Smooth muscle cell (in vitro differentiated cells): ENCODE data around the gene JARID2. TPM values are rescaled to one million over a fixed set of nuclear protein-coding genes. Genes with fewer than 3 reads are reported as not detected.

Source experiments
- DNase-seq: peaks from one replicate; lab custom pipeline; 2025; ENCODE audit not compliant: unreplicated experiment; lab: John Stamatoyannopoulos, UW
- H2AFZ ChIP-seq: fragments of 200-600 bp; sonication (generic); 2 replicates; pipeline ENCODE4 v1.6.0; 2016; ENCODE audit warnings: antibody characterized with exemption, low read depth, mild to moderate bottlenecking
- H3F3A ChIP-seq: fragments of 200-600 bp; sonication (generic); 2 replicates; pipeline ENCODE4 v1.6.0; 2017; ENCODE audit warnings: antibody characterized with exemption, low read depth
- H3K27ac ChIP-seq: fragments of 200-600 bp; sonication (generic); 2 replicates; pipeline ENCODE4 v1.5.1; 2016; ENCODE audit warnings: low read depth, mild to moderate bottlenecking
- H3K27me3 ChIP-seq: fragments of 200-600 bp; sonication (generic); 2 replicates; pipeline ENCODE4 v1.6.1; 2016; ENCODE audit warnings: low read depth, mild to moderate bottlenecking
- H3K36me3 ChIP-seq: fragments of 200-600 bp; sonication (generic); 2 replicates; pipeline ENCODE4 v1.5.1; 2016; ENCODE audit warnings: low read depth
- H3K4me1 ChIP-seq: fragments of 200-600 bp; sonication (generic); 2 replicates; pipeline ENCODE4 v1.5.1; 2016; ENCODE audit warnings: low read depth
- H3K4me2 ChIP-seq: fragments of 200-600 bp; sonication (generic); 2 replicates; pipeline ENCODE4 v1.6.0; 2016; ENCODE audit warnings: mild to moderate bottlenecking
- H3K4me3 ChIP-seq: fragments of 200-600 bp; sonication (generic); 2 replicates; pipeline ENCODE4 v1.5.1; 2016; ENCODE audit warnings: mild to moderate bottlenecking
- H3K79me2 ChIP-seq: fragments of 200-600 bp; sonication (generic); 2 replicates; pipeline ENCODE4 v1.6.0; 2016; ENCODE audit warnings: low read depth, mild to moderate bottlenecking
- H3K9ac ChIP-seq: fragments of 200-600 bp; sonication (generic); 2 replicates; pipeline ENCODE4 v1.6.0; 2016; ENCODE audit warnings: low read depth
- H3K9me3 ChIP-seq: fragments of 200-600 bp; sonication (generic); replicated peaks from 2 replicates; pipeline ENCODE4 v1.5.1; 2016; ENCODE audit warnings: low read depth
- H4K20me1 ChIP-seq: fragments of 200-600 bp; sonication (generic); 2 replicates; pipeline ENCODE4 v1.6.0; 2016; ENCODE audit warnings: low read depth
- WGBS: methylation state at CpG from one replicate; pipeline ENCODE4 v1.1.7; 2016; ENCODE audit warnings: low lambda C conversion rate; 5-methylcytosine and 5-hydroxymethylcytosine counted together
- polyA plus RNA-seq: library from polyadenylated mRNA; unstranded; fragments of >200 nt; fragmentation: Nextera tagmentation; extraction: Ambion mirVana; gene quantifications from 2 replicates; pipeline ENCODE4 v1.2.1, GENCODE V29; 2016
- total RNA-seq: library from RNA; depleted of rRNA; stranded (reverse); fragments of >200 nt; gene quantifications from 2 replicates; pipeline ENCODE4 v1.2.3, GENCODE V29; 2014
- TF ChIP-seq, protein P1 (sequence below): fragments of 200-600 bp; sonication (generic); IDR thresholded peaks from 2 replicates; pipeline ENCODE4 v1.5.1; 2017; ENCODE audit warnings: borderline replicate concordance, mild to moderate bottlenecking, antibody characterized with exemption; ENCODE audit not compliant: insufficient read depth, poor library complexity, severe bottlenecking

The JARID2 gene
- total and polyA plus RNA-seq, 2 experiments from 2014 or later, result 5.2 to 10.2 TPM

DNA sequence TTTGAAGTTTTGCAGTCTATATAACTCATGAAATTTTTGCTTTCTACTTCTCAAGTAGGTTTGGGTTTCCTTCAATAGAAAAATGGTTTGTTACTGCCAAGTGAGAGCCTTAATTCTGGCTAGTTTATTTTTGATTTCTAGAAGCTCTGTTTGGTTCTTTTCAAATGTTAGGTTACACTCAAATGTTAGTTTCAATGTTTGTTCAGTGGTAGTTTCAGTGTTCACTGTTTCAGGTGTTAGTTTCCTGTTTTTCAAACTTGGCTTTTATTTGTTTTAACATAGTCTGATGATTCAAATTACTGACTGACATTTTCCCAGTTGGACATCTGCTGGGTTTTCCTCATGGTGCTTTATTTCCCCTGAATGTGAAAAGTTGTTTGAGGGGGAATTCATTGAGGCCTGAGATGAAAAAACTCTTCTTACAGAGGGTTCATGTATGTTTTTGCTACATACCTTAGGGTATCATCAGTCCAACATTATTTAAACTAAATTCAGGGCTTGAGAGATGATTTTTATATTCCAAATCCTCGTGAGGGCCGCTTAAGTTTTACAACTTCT, 189.0 kb downstream of the JARID2 start:
- DNase-seq, result no peak
- peaks cover 98% of the 10 kb centered on the region for H4K20me1 ChIP-seq
- no peaks in the 10 kb centered on the region for H3K9me3 ChIP-seq
- no peak overlapping the region for H2AFZ ChIP-seq
- peaks cover 34% of the 10 kb centered on the region for H3K79me2 ChIP-seq
- no peaks in the 10 kb centered on the region for H3K27me3 ChIP-seq
- no peaks in the 10 kb centered on the region for H3K36me3 ChIP-seq
- H3F3A ChIP-seq, result no peaks in the 10 kb centered on the region
- H3K27ac ChIP-seq, result no peak overlapping the region
- peaks cover 46% of the 10 kb centered on the region for H3K4me1 ChIP-seq
- 93% methylated on average over 2 of the region's 2 CpGs for WGBS
- no peak overlapping the region for H3K4me2 ChIP-seq
- H3K9ac ChIP-seq, result no peak overlapping the region
- TF ChIP-seq, protein P1, sequence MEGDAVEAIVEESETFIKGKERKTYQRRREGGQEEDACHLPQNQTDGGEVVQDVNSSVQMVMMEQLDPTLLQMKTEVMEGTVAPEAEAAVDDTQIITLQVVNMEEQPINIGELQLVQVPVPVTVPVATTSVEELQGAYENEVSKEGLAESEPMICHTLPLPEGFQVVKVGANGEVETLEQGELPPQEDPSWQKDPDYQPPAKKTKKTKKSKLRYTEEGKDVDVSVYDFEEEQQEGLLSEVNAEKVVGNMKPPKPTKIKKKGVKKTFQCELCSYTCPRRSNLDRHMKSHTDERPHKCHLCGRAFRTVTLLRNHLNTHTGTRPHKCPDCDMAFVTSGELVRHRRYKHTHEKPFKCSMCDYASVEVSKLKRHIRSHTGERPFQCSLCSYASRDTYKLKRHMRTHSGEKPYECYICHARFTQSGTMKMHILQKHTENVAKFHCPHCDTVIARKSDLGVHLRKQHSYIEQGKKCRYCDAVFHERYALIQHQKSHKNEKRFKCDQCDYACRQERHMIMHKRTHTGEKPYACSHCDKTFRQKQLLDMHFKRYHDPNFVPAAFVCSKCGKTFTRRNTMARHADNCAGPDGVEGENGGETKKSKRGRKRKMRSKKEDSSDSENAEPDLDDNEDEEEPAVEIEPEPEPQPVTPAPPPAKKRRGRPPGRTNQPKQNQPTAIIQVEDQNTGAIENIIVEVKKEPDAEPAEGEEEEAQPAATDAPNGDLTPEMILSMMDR, result no peak
- no peak overlapping the region for H3K4me3 ChIP-seq

DNA sequence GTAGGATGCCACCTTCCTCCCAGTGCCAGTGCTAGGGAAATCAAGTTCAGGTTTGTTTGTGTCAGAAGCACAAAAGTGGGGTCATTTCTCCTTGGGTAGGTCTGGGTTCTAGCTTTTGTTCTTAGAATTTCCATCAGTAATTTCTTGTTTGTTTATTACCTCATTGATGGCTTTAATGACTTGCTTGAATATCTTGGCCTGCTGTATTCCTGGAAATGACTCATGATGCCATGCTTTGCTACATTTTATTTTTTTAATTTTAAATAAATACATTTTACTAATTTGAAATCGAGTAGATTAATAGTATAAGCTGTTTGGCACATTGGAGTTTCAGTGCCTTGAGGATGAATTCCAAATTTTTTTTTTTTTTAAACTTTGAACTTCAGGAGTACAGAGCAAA, 189.6 kb downstream of the JARID2 start:
- TF ChIP-seq, protein P1, result no peak
- Histone ChIP-seq H2AFZ (no peak overlapping the region), H3K9me3 (no peaks in the 10 kb centered on the region), H3K36me3 (no peaks in the 10 kb centered on the region), H3F3A (no peaks in the 10 kb centered on the region), H3K27me3 (no peaks in the 10 kb centered on the region), H3K4me2 (no peak overlapping the region), H3K9ac (no peak overlapping the region), H3K4me3 (no peak overlapping the region), H3K79me2 (peaks cover 34% of the 10 kb centered on the region), H3K27ac (no peak overlapping the region), H4K20me1 (peaks cover 98% of the 10 kb centered on the region), H3K4me1 (peaks cover 43% of the 10 kb centered on the region)
- DNase-seq, result no peak
- WGBS, result 90% methylated on average over 1 of the region's 1 CpG

DNA sequence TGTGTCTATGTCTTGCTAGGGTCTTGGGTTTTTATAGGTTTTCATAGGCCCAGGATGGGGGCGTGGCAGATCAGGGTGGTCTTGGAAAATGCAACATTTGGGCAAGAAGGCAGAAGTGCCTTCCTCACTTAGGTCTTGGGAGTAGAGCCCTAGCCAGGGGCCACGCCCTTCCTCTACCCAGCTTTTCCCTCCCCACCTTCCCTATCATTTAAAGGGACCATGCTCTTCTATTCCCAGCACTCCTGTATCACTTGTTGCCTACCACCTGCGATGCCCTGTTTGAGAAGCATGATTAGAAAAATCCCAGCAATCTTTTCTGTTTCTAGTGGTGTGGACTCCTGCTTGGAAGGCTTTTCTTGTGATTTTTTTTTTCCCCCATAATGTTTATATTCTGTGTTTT, 190.6 kb downstream of the JARID2 start:
- H3K79me2 ChIP-seq, result peaks cover 41% of the 10 kb centered on the region
- TF ChIP-seq, protein P1, result no peak
- H3K27ac ChIP-seq, result no peak overlapping the region
- H2AFZ ChIP-seq, result no peak overlapping the region
- H3F3A ChIP-seq, result no peaks in the 10 kb centered on the region
- no peaks in the 10 kb centered on the region for H3K9me3 ChIP-seq
- H3K9ac ChIP-seq, result no peak overlapping the region
- 97% methylated on average over 3 of the region's 3 CpGs for WGBS
- no peak overlapping the region for H3K4me3 ChIP-seq
- H3K36me3 ChIP-seq, result no peaks in the 10 kb centered on the region
- H3K4me1 ChIP-seq, result peaks cover 40% of the 10 kb centered on the region
- no peak overlapping the region for H3K4me2 ChIP-seq
- no peaks in the 10 kb centered on the region for H3K27me3 ChIP-seq
- H4K20me1 ChIP-seq, result peaks cover 98% of the 10 kb centered on the region
- no peak for DNase-seq

DNA sequence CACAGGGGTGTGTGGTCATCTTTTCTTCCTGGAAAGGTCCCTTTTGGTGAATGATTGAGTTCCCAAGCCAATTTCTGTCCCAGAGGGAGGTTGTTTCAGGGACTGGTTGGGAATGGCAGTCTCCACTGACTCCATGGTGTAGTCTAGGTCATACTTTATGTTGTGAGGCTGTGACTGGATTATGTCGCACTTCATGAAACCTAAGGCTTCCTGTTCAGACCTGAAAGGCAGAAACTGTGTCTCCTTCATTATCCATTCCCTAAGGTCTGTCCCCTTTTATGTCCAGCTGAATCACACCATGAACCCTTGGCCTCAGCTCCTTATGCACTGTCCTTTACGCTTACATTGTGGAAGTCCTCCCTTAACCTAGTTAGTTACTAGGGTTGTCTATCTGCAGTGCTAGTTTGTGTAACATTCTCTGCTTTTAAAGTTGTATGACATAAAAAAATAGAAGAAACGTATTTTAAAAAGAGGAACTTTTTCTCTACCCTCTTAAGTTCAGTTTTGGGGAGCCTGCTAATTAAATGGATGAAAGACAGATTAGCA, 191.3 kb downstream of the JARID2 start:
- TF ChIP-seq, protein P1, result no peak
- WGBS, result 95% methylated on average over 3 of the region's 3 CpGs
- Histone ChIP-seq H3K9ac (no peak overlapping the region), H3K36me3 (no peaks in the 10 kb centered on the region), H2AFZ (no peak overlapping the region), H3K9me3 (no peaks in the 10 kb centered on the region), H3F3A (no peaks in the 10 kb centered on the region), H3K4me3 (no peak overlapping the region), H3K27ac (no peak overlapping the region), H3K4me1 (peaks cover 34% of the 10 kb centered on the region), H3K4me2 (no peak overlapping the region), H4K20me1 (peaks cover 98% of the 10 kb centered on the region), H3K27me3 (no peaks in the 10 kb centered on the region), H3K79me2 (peaks cover 47% of the 10 kb centered on the region)
- DNase-seq, result no peak
